HG02981 (cell line): ENCODE data around the gene KLF9.

Experiments used
- ATAC-seq: cut with Tn5 transposase; IDR thresholded peaks from one replicate; pipeline ENCODE4 v1.9.1; 2021; ENCODE audit warnings: mild to moderate bottlenecking, moderate library complexity; ENCODE audit not compliant: unreplicated experiment

KLF9 gene

DNA sequence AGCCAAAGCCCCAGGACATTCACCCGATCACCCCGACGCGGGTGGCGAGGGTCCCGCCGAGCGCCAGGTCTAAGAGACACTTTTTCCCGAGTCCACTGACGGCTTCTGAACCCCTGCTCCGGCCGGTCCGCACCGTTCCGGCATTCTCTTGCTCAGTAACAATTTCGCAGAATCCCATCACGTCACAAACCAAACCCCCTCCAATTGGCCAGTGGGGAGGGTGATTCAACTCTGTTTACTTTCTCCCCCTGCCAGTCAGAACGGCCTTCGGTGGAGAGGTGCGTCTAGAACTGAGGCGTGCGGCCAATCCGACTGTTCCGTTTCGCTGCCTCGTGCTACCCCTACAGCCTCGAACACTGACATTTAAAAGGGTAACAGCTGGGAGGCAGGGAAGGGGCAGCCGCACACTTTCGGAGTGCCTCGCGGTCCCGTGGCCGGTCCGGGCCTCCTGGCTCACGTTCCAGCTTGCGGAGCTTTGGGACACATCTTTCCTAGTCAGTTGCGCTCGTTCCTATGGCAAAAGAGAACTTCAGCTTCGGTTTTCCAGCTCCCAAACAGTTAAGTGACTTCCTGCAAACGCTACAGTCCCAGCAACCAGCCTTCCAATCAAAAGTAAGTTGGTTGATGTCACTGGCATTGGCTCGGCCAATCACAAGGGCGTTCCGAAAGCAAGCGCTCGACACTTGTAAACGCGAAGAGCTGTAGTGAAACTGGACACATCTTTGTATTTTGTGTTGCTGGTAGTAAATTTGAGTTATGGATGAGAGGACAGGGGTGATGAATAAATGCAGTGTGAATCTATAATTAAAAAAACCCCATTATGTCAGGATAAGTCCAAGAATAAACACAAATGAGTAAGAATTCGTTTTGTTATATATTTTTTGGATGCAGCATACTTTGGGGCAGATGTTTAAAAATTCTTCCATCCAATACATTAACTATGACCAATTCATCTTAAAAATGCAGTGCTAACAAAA is at the start of gene KLF9:
Gene KLF9, minus strand, starts transcription at position 859 of the 977 bp plus-strand sequence. CDS start 1,294 bp downstream, outside the sequence.
- peak; percentile 71 for ATAC-seq

DNA sequence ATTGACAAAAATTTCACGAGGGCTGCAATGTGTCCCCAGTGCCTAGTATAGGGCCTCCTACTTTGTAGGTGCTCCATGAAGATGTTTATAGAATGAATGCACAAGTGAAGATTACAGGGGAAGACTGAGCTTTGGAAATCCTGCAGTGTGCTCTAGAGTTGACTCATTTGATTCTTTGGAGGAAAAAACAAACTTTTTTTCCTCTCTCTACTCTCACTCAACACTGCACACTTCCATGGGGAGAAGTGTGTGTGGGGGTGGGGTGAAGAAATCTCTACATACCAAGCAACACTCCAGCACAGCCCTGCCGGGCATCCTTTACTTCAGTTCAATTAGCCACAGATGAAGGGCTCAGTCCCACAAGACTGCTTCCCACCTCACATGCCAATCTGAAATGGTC is 49.4 kb upstream of the KLF9 start:
- no peak for ATAC-seq

GRCh38 chr9:70462300-70462699 is 47.8 kb upstream of the KLF9 start:
- no peak for ATAC-seq

DNA sequence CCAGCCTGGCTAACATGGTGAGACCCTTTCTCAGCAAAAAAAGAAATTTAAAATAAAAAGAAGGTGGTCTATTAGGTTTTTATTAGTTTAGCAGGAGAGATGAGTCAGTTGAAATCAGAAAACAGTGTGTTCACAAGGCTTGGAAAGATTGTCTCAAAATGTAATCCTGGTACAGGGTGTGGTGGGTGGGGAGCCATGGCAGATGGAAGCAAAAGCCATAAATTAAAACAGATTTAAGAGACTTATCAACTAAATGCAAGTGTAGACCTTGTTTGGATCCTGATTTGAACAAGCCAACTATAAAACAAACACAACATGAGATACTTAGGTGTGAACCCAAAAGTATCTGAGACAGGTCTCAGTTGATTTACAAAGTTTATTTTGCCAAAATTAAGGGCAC is 42.8 kb upstream of the KLF9 start:
- ATAC-seq, result no peak

- ATAC-seq, result no peak
These were observed 41.7 kb upstream of the KLF9 start for GRCh38 chr9:70455993-70456704.

DNA sequence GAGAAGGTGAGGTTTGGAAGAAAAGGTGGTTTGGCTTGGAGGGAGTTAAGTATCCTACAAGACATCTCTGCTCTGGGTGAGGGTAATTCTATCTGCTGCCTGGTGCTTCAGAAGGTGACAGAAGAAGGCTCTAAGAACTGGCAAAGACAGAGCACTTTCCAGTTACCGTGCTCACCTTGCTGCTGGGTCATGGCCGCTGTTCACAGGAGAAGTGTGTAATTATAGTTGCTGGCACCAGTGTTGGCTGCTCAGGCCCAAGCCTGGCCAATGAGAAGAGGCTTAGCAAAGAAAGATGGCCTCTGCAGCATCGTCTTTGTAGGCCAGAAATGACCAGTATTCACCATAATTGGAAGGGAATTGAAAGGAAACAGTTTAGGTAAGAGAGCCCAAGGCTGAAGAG is 37.9 kb upstream of the KLF9 start:
- no peak for ATAC-seq

DNA sequence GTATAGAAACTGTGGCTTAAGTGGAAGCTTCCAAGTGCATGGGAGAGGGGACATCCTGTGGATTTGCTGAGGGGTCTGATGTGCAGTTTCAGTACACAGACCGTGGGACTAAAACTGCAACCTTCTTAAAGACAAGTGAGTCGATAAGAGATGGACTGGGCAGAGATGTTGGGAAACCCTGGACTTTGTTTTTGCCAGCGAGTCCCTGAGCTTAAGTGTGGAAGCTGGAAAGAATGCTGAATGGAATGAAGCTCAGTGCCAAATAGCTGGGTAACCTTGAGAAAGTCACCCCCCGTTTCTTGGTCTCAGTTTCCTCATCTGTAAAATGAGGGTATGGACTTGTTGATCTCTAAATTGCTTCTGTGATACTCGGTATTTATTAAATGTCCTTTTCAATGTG is 37.3 kb upstream of the KLF9 start:
- ATAC-seq, result no peak

GRCh38 chr9:70450738-70451137 is 36.3 kb upstream of the KLF9 start:
- ATAC-seq, result no peak

GRCh38 chr9:70449461-70449860 is 35.0 kb upstream of the KLF9 start:
- no peak for ATAC-seq

DNA sequence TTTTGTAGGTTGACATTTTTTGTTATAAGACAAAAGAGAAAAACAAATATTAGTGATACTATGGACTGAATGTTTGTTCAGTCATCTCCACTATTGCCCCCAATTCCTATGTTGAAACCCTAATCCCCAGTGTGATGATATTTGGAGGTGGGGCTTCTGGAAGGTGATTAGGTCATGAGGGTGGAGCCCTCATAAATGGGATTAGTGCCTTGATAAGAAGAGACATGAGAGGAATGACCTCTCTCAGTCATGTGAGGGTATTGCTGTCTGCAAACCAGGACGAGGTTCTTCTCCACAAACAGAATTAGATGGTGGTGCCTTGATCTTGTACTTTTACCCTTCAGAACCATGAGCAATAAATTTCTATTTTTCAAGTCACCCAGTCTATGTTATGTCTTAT is 34.5 kb upstream of the KLF9 start:
- no peak for ATAC-seq

DNA sequence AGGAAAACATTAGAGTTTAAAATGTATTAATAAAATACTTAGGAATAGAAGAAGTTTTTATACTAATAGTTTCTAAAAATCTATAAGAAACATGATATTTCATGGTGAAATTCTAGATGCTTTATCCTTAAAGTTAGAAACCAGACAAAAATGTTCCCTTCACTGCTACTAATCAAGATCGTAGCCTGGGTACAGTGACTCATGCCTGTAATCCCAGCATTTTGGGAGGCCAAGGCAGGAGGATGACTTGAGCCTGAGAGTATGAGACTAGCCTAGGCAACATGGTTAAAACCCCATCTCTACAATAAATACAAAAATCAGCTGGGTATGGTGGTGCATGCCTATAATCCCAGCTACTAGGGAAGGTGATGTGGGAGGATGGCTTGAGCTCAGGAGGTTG is 30.4 kb upstream of the KLF9 start:
- no peak for ATAC-seq

DNA sequence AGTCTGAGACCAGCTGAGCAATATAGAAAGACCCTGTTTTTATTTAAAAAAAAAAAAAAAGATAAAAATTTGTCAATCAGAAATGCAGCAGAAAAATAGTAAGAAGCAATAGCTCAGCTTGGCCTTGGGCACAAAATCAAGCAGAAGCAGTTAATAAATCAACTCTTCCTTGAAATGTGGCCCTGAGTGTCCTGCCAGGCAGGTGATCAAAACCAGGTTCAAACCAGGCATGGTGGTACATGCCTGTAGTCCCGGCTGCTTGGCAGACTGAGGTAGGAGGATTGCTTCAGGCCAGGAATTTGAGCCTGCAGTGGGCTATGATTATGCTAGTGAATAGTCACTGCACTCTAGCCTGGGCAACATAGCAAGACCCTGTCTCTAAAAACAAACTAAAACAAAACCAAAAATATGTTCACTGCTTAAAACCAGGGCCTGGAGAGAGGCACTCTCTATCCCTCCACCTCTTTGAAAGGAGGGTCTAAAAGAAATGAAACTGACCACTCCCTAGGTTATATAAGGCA is 27.9 kb upstream of the KLF9 start:
- ATAC-seq, result no peak

DNA sequence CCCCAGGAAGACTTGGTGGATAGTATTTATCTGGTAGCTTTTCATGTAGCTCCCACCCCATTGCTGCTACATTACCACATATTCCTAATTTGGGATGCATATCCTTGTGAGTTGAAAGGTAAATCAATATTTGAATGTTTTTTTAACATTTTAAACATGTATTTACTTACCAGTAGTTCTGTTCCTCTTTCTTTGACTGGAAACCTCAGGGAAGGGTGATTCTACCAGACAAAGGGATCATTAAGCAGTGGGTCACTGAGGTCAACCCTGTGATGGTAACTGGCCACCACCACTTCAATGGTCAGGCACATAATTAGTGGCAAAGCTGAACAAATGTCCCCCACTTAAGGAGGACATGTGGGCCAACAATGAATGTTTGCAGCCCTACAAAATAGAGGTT is 27.2 kb upstream of the KLF9 start:
- ATAC-seq, result no peak

GRCh38 chr9:70439991-70440706 is 25.7 kb upstream of the KLF9 start:
- ATAC-seq, result no peak

- ATAC-seq, result no peak
These were observed 24.0 kb upstream of the KLF9 start for GRCh38 chr9:70438341-70438928.

GRCh38 chr9:70435948-70436347 is 21.5 kb upstream of the KLF9 start:
- ATAC-seq, result no peak

DNA sequence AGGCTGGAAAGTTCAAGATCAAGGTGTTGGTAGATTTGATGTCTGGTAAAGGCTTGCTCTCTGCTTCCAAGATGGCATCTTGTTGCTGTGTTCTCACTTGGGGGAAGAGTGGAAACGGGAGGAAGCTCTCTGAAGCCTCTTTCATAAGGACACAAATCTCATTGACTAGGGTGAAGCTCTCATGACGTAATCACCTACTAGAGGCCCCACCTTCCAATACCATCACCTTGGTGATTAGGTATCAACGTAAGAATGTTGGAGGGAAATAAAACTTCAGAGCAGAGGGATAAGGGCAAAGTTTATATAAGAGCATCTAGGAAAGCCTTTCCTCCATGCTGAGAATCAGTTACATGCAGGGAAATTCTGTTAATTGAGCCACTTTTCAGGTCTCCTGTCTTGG is 15.4 kb upstream of the KLF9 start:
- no peak for ATAC-seq

DNA sequence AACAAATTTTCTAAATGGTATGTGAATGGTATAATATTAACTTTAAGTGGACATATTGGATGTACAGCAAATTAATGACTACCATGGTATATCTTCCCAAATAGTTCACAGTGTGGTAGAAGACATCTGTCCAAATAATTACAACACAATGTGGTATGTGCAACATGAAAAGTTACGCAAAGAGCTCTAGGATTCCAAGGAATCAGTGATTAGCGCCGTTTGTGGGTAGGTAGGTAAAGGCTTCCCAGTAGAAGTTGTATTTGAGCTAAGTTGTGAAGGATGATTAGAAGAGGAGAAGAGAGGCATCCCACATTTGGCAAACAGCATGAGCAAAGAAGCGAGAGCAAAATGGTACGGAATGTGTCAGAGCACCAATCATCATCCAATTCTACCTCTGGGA is 14.3 kb upstream of the KLF9 start:
- ATAC-seq, result no peak

DNA sequence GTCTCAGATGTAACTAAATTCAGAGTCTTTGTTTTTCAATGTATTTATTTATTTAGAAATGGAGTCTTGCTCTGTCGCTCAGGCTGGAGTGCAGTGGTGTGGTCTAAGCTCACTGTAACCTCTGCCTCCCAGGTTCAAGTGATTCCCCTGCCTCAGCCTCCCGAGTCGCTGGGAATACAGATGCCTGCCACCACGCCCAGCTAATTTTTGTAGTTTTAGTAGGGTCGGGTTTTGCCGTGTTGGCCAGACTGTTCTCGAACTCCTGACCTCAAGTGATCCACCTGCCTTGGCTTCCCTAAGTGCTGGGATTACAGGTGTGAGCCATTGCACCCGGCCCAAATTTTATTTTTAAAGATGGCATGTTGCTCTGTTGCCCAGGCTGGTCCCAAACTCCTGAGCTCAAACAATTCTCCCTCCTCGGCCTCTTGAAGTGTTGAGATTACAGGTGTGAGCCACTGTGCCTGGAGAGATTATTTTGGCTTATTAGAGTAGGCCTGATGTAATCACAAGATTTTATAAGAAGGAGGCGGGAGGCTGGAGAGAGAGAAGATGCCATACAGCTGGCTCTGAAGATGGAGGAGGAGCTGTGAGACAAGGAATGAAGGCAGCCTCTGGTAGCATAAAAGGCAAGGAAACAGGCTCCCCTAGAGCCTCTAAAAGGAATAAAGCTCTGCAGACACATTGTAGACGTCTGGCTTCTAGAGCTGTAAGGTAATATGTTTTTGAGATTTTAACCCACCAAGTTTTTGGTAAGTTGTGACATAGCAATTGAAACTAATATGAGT is 12.9 kb upstream of the KLF9 start:
- no peak for ATAC-seq

- ATAC-seq, result no peak
These were observed 10.7 kb upstream of the KLF9 start for GRCh38 chr9:70425192-70425591.
